ENCODE data around the gene SEC61B. TPM values are rescaled to one million over a fixed set of nuclear protein-coding genes. Genes with fewer than 3 reads are reported as not detected.

Gene SEC61B
- total RNA-seq, 4 donors from 2014 or later: 12.8 to 244 (median 70.1) TPM

DNA sequence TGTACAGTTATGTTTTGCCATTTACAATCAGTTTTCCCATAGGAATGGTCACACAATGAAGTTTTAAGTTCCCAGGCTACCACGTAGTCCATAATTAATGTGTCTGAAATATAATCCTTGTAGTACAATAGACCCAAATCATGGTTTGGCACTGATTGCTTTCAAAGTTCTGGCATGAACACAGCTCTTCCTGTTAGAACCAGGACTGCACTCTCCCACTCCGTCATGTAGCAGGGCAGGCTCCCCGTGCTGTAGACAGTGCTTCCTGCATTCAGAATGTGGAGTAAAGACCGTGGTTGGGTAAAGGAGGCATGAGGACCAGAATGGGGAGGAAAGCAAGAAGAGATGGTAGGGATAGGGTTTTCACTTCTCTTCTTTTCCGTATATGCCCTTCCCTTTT, 4.0 kb downstream of the SEC61B start:
- Histone ChIP-seq H3K27me3 (no peaks in the 10 kb centered on the region), H3K27ac (no peak overlapping the region), H3K4me3 (no peak overlapping the region), H3K4me1 (peaks cover 17 to 24% of the 10 kb centered on the region in 2 donors), H3K36me3 (no peaks in the 10 kb centered on the region), H3K9me3 (no peaks in the 10 kb centered on the region)
- intact Hi-C loops (cut with DNase I; ENCODE audit: low total_unique reads): no loop called here
- TF ChIP-seq, protein P1, sequence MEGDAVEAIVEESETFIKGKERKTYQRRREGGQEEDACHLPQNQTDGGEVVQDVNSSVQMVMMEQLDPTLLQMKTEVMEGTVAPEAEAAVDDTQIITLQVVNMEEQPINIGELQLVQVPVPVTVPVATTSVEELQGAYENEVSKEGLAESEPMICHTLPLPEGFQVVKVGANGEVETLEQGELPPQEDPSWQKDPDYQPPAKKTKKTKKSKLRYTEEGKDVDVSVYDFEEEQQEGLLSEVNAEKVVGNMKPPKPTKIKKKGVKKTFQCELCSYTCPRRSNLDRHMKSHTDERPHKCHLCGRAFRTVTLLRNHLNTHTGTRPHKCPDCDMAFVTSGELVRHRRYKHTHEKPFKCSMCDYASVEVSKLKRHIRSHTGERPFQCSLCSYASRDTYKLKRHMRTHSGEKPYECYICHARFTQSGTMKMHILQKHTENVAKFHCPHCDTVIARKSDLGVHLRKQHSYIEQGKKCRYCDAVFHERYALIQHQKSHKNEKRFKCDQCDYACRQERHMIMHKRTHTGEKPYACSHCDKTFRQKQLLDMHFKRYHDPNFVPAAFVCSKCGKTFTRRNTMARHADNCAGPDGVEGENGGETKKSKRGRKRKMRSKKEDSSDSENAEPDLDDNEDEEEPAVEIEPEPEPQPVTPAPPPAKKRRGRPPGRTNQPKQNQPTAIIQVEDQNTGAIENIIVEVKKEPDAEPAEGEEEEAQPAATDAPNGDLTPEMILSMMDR (IDR thresholded peaks at IDR 0.05): no peak
- no peak for TF ChIP-seq POLR2A (IDR thresholded peaks at IDR 0.05)
- DNase-seq: no peak

DNA sequence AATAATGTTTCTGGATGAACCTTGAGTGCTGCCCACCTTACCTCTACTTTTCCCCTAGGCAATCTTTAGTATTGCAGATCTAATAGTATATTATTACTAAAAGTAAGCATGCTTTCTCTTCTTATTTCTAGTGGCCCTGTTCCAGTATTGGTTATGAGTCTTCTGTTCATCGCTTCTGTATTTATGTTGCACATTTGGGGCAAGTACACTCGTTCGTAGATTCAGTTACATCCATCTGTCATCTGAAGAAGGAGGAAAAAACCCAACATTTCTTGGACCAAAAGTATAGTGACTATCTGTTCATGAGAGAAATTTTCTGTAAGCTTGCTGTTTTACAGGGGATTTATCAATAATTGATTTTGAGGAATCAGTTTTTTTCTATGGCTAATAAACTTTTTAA, 8.1 kb downstream of the SEC61B start:
- Histone ChIP-seq H3K27me3 (no peaks in the 10 kb centered on the region), H3K36me3 (no peaks in the 10 kb centered on the region), H3K4me3 (no peak overlapping the region), H3K9me3 (no peaks in the 10 kb centered on the region), H3K4me1 (peaks cover 0 to 6% of the 10 kb centered on the region in 2 donors), H3K27ac (no peak overlapping the region)
- TF ChIP-seq POLR2A (IDR thresholded peaks at IDR 0.05): no peak
- TF ChIP-seq, protein P1 (IDR thresholded peaks at IDR 0.05): no peak
- intact Hi-C loops (cut with DNase I; ENCODE audit: low total_unique reads): no loop called here
- DNase-seq: no peak

DNA sequence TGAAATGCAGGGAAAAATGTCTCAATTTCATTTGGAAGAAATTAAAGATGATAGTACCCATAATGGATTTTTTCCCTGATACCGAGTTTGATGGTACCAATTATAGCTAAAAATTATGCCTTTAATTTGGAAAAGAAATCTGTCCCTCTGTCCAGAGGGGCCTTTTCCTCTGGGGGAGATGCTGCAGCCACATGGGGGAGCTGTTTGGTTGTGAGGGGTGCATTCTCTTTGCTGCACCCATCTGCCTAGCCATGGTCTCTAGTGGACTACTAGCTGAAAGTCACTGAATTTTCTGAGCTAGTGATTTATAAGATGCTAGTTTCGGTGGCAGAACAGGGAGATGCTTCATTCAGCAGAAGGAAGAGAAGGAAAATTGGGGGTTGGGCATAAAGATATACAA, 9.6 kb downstream of the SEC61B start:
- intact Hi-C loops (cut with DNase I; ENCODE audit: low total_unique reads): no loop called here
- Histone ChIP-seq H3K9me3 (no peaks in the 10 kb centered on the region), H3K4me1 (no peaks in the 10 kb centered on the region), H3K4me3 (no peak overlapping the region), H3K27ac (no peak overlapping the region), H3K27me3 (no peaks in the 10 kb centered on the region), H3K36me3 (no peaks in the 10 kb centered on the region)
- no peak for DNase-seq
- TF ChIP-seq, protein P1 (IDR thresholded peaks at IDR 0.05): no peak
- no peak for TF ChIP-seq POLR2A (IDR thresholded peaks at IDR 0.05)

DNA sequence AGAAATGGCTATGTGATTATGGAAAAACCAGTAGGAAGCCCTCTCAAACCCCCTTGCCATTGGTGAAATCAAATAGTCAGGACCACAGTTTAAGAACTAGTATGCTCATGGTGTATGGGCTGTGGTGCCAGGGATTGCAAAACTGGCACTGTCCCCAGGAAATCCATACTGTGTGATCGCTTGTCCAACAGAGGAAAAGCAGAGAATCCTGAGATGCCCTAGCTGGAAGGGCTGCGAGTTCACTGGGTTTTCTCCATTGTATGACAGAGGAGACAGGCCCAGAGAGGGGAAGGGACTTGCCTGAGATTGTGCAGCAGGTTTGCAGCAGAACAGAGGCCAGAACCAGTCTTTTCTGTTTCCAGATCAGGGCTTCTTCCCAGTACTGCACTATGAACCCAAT, 12.5 kb downstream of the SEC61B start:
- TF ChIP-seq, protein P1 (IDR thresholded peaks at IDR 0.05): no peak
- no peak for TF ChIP-seq POLR2A (IDR thresholded peaks at IDR 0.05)
- no peak for DNase-seq
- Histone ChIP-seq H3K36me3 (no peaks in the 10 kb centered on the region), H3K27me3 (no peaks in the 10 kb centered on the region), H3K4me3 (no peak overlapping the region), H3K4me1 (no peaks in the 10 kb centered on the region), H3K27ac (no peak overlapping the region), H3K9me3 (no peaks in the 10 kb centered on the region)
- intact Hi-C loops (cut with DNase I; ENCODE audit: low total_unique reads): no loop called here

DNA sequence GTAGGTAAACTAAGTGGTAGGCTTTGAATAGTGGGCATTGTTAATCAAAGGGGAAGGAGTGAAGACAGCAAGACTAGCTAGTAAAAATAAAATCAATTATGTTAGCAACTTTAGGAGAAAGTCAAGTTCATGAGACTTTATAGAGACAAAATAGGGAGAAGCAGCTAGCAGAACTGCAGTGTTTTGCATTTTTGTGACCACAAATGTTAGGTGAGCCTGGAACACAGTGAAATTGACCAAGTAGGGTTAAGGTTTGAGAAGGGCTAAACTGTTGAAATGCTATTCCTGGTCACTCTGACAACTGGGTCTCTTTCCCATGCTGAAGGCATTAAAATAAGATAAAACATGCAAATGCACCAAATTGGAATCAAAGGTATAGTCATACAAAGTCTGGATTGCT, 13.0 kb downstream of the SEC61B start:
- H3K27me3 ChIP-seq: no peaks in the 10 kb centered on the region
- no peaks in the 10 kb centered on the region for H3K9me3 ChIP-seq
- H3K4me3 ChIP-seq: no peak overlapping the region
- intact Hi-C loops (cut with DNase I; ENCODE audit: low total_unique reads): no loop called here
- no peaks in the 10 kb centered on the region for H3K4me1 ChIP-seq
- no peak overlapping the region for H3K27ac ChIP-seq
- no peaks in the 10 kb centered on the region for H3K36me3 ChIP-seq
- TF ChIP-seq, protein P1 (IDR thresholded peaks at IDR 0.05): no peak
- TF ChIP-seq POLR2A (IDR thresholded peaks at IDR 0.05): no peak
- DNase-seq: no peak

Measured in uterus (tissue), 4 donors.